Natural killer cell treated with Interleukin-12 subunit alpha and Interleukin-12 subunit beta and Interleukin-15 and Interleukin-18, amount 100 ng/mL, for 72 hours (primary cell): Measurements from ENCODE around the gene DYNAP. TPM values are rescaled to one million over a fixed set of nuclear protein-coding genes. Genes with fewer than 3 reads are reported as not detected.

Source experiments
- ATAC-seq, 2 donors: fragments of 150-1000 bp; cut with Tn5 transposase in 1 of 2; sonication (Bioruptor Pico), chemical (Tn5 transposase) in 1 of 2; 2 replicates each; pipeline ENCODE4 v1.10.0; 2021
- DNase-seq: peaks from one replicate; pipeline ENCODE4 v3.0.0; 2022; ENCODE audit warnings: low spot score
- H3K27ac Mint-ChIP-seq, 2 donors: 1 replicate in 1 of 2; 2 replicates in 1 of 2; pipeline ENCODE4 v1.8.0; 2022; ENCODE audit warnings: mixed read lengths in 2 of 2, mild to moderate bottlenecking in 1 of 2, moderate library complexity in 1 of 2
- H3K27me3 Mint-ChIP-seq, 2 donors: 1 replicate in 1 of 2; 2 replicates in 1 of 2; pipeline ENCODE4 v1.8.0; 2022; ENCODE audit warnings: mixed read lengths in 2 of 2
- H3K36me3 Mint-ChIP-seq: one replicate; pipeline ENCODE4 v1.8.0; 2022; ENCODE audit warnings: mixed read lengths
- H3K4me1 Mint-ChIP-seq, 2 donors: 1 replicate in 1 of 2; 2 replicates in 1 of 2; pipeline ENCODE4 v1.8.0; 2022; ENCODE audit warnings: low read depth in 2 of 2, mixed read lengths in 2 of 2, mild to moderate bottlenecking in 1 of 2
- H3K4me3 Mint-ChIP-seq: one replicate; pipeline ENCODE4 v1.8.0; 2022; ENCODE audit warnings: mixed read lengths
- H3K9me3 Mint-ChIP-seq: 2 replicates; pipeline ENCODE4 v1.8.0; 2022; ENCODE audit warnings: mixed read lengths
- total RNA-seq, 2 donors: library from RNA; stranded (reverse); gene quantifications; one replicate each; pipeline ENCODE4 v1.2.3, GENCODE V29; 2022

DYNAP gene
- total RNA-seq, 2 donors from 2014 or later: not detected

DNA sequence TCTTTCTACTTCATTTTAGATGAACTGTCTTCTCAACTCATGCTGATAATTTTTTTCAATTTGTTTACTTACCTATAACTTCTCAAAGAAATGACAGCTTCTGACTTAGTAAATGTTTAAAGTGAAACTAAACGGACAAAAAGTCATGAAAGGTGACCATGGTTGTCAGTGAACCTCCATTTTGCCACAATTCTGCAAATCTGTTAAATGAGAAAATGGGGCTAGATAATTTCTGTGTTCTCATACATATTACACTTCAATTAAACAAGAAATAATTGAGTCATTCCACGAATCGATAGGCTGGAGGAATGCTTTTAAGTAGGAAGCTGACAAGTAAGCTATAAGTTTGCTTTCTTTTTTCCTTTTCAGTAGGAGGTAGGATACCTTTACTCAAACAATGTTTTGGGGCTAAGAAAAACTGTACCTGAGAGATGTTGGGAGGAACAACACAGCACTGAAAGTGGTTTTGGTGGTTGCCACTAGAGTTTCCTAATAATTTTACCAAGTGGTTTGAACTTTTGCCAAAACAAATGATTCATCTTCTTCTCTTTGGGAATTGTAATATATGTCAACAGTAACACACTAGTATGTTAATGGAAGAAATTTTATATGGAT, 17.1 kb downstream of the DYNAP start:
- ATAC-seq (no peak), DNase-seq (no peak)
- Mint-ChIP-seq H3K27ac (no peak overlapping the region), H3K27me3 (peaks cover 2 to 19% of the 10 kb centered on the region in 2 donors), H3K36me3 (no peaks in the 10 kb centered on the region), H3K9me3 (no peaks in the 10 kb centered on the region), H3K4me3 (no peak overlapping the region), H3K4me1 (peaks cover 0 to 5% of the 10 kb centered on the region in 2 donors)

DNA sequence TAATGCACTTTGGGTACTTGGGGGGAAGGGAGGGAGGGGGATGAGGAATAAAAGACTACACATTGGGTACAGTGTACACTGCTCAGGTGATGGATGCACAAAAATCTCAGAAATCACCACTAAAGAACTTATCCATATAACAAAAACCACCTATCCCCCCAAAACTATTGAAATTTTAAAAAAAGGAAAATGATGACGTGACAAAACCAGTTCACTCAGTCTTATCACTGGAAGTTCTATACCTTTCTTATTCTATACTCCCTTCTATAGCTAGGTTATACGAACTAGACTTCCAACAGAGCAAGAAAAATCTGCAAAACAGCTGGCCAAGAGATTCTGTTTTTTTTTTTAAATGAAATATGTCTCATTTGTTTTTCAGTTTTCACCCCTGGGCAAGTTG, 20.8 kb downstream of the DYNAP start:
- Mint-ChIP-seq H3K4me3 (no peak overlapping the region), H3K27me3 (peaks cover 2 to 26% of the 10 kb centered on the region in 2 donors), H3K27ac (no peak overlapping the region), H3K36me3 (no peaks in the 10 kb centered on the region), H3K4me1 (peaks cover 3 to 22% of the 10 kb centered on the region in 2 donors), H3K9me3 (no peaks in the 10 kb centered on the region)
- ATAC-seq: no peak
- no peak for DNase-seq

DNA sequence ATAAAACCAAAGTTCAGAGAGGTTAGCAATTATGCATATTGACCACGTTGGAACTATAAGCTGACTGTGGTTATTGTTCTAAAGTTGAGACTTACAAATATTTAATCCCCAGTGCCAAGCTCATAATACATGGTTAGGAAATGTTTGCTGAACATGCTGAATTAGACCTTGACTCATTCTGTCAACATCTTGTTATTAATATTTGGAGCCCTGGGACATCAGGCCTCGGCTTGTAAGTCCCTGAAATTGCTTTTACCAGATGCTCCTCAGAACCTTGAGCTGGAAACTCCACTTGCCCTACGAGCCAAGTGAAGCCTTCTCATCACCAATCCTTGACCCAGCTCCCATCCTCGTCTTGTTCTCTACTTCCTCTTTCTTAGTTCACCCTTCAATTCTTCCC, 21.2 kb downstream of the DYNAP start:
- DNase-seq (no peak), ATAC-seq (no peak)
- Mint-ChIP-seq H3K27ac (no peak overlapping the region), H3K4me3 (no peak overlapping the region), H3K27me3 (peaks cover 2 to 26% of the 10 kb centered on the region in 2 donors), H3K9me3 (no peaks in the 10 kb centered on the region), H3K4me1 (peaks cover 4 to 24% of the 10 kb centered on the region in 2 donors), H3K36me3 (no peaks in the 10 kb centered on the region)

DNA sequence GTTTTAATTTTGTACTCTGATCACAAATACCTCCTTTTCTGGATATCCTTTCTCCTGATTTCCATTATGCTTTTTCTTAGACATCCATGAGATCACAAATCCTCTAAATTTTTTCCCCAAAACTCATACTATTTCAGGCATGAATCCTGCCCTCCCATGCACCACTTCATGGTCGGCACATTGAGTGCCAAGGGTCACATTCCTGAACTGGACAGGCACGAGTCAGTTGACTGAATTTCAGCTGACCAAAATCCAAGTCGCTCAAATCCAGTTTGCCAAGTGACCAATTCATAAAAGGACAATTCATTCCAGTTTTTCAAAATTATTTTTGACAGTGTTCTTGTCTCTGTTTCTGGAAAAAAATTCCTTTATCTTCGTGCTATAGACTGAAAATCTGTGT, 22.1 kb downstream of the DYNAP start:
- peaks cover 4 to 20% of the 10 kb centered on the region in 2 donors for H3K4me1 Mint-ChIP-seq

DNA sequence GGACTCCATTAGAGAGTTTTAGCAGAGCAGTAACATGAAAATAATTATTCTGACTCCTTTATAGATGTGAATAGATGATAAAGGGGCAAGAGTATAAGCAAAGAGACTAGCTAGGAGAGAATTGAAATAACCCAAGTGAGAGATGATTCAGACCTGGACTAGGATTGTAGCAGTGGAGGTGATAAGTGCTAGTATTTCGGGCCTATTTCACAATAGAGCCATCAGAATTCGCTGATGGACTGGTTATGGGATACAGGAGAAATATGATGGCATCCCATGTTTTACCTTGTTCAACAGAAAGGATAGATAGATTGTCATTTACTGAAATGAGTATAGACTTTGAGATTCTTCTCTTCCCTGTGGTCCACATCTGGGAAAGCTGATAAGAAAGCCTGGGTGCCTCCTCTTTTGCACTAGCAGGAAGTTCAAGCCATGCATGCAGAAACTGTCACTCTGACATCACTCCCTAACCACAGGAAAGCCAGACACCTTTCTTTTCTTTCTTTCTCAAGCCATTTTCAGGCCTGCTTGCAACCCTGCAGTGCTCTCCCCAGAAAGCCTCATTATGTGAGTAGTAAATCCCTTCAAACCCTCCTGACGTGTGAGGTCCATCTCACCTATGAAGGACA, 25.3 kb downstream of the DYNAP start:
- H3K27ac Mint-ChIP-seq: no peak overlapping the region
- ATAC-seq (peak; percentile 62 to 64), DNase-seq (no peak)
- H3K4me1 Mint-ChIP-seq: peaks cover 4 to 19% of the 10 kb centered on the region in 2 donors
- no peak overlapping the region for H3K4me3 Mint-ChIP-seq
- H3K9me3 Mint-ChIP-seq: no peaks in the 10 kb centered on the region
- H3K36me3 Mint-ChIP-seq: no peaks in the 10 kb centered on the region
- peaks cover 2 to 18% of the 10 kb centered on the region in 2 donors for H3K27me3 Mint-ChIP-seq

More for the DNA sequence above, 22.1 kb downstream of the DYNAP start:
- no peak for DNase-seq
- Mint-ChIP-seq H3K27ac (no peak overlapping the region), H3K9me3 (no peaks in the 10 kb centered on the region), H3K4me3 (no peak overlapping the region), H3K36me3 (no peaks in the 10 kb centered on the region), H3K27me3 (peaks cover 2 to 26% of the 10 kb centered on the region in 2 donors)
- no peak for ATAC-seq

DNA sequence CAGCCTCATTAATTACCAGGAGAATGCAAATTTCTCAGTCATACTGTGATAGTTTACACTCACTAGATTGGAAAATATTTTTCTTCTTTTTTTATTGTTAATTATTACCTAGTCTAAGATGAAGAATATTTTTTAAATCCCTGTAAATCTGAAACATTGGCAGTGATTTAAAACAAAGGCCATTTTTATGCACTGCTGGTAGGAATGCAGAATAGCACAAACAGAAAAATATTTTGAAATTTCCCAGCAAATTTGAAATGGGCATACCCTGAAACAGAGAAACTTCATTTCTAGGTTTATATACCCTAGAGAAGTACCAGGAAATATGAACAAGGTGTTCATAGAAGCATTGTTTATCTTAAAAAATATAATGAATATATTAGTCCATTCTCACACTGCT, 31.0 kb downstream of the DYNAP start:
- no peak for ATAC-seq
- Mint-ChIP-seq H3K4me3 (no peak overlapping the region), H3K27me3 (peaks cover 0 to 8% of the 10 kb centered on the region in 2 donors), H3K9me3 (peaks cover 6% of the 10 kb centered on the region), H3K36me3 (no peaks in the 10 kb centered on the region), H3K27ac (no peak overlapping the region), H3K4me1 (no peaks in the 10 kb centered on the region)
- no peak for DNase-seq

DNA sequence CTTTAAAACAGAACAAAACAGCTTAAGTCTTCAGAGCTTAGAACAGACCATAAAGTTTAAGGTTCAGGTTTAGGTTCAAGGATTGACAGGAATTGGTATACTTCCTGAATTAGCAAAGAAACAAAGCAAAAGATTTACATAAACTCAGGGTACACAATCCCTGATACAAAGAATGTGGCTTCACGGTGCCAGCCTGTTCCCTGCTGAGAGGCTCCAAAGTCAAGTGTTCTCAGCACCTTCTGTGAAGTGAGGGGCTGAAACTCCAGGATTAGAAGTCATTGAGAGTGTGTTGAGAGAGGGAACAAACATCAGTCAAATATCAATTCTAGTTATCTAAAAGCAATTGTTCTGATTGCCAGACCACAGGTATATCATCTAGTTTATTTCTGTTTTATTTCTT, 35.7 kb downstream of the DYNAP start:
- H3K27ac Mint-ChIP-seq: no peak overlapping the region
- peaks cover 5% of the 10 kb centered on the region for H3K9me3 Mint-ChIP-seq
- ATAC-seq (no peak), DNase-seq (no peak)
- H3K4me1 Mint-ChIP-seq: no peaks in the 10 kb centered on the region
- peaks cover 0 to 8% of the 10 kb centered on the region in 2 donors for H3K27me3 Mint-ChIP-seq
- H3K4me3 Mint-ChIP-seq: no peak overlapping the region
- H3K36me3 Mint-ChIP-seq: no peaks in the 10 kb centered on the region

DNA sequence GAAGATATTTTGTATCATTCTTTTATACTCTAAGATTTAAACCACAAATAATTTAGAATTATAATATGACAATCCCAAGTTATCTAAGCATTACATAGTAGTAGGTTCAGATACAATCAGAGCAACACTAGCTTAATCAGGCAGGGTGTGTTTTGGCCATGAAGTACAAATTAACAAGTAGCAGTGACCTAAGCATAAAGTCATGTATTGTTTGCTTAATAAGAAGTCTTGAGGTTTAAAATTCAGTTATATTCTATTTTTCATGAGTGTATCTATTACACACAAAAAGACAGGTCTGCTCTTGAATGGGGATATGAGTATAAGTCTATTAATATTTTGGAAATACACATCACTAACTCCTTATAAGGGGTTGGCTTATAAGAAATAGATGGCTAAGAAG, 39.9 kb downstream of the DYNAP start:
- Mint-ChIP-seq H3K27ac (no peak overlapping the region), H3K36me3 (no peaks in the 10 kb centered on the region), H3K9me3 (peaks cover 4% of the 10 kb centered on the region), H3K4me1 (no peaks in the 10 kb centered on the region), H3K4me3 (no peak overlapping the region), H3K27me3 (peaks cover 4 to 18% of the 10 kb centered on the region in 2 donors)
- no peak for DNase-seq
- no peak for ATAC-seq

DNA sequence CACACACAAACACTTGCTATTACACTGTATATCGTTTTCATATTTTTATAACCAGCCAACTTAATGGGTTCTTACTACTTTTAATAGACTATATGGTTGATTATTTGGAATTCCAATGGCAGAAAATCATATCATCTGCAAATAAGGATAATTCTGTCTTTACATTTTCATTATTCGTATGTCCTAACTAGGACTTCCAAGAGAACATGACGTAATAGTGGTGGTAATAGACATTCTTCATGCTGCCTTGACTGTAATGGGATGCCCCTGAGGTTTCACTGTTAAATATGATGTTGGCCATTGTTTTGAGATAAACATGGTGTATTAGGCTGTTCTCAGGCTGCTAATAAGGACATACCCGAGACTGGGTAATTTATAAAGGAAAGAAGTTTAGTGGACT, 45.2 kb downstream of the DYNAP start:
- H3K4me1 Mint-ChIP-seq: no peaks in the 10 kb centered on the region
- peaks cover 16 to 27% of the 10 kb centered on the region in 2 donors for H3K27me3 Mint-ChIP-seq
- ATAC-seq: no peak
- no peak overlapping the region for H3K27ac Mint-ChIP-seq
- H3K9me3 Mint-ChIP-seq: no peaks in the 10 kb centered on the region
- no peak overlapping the region for H3K4me3 Mint-ChIP-seq
- no peak for DNase-seq
- H3K36me3 Mint-ChIP-seq: no peaks in the 10 kb centered on the region

DNA sequence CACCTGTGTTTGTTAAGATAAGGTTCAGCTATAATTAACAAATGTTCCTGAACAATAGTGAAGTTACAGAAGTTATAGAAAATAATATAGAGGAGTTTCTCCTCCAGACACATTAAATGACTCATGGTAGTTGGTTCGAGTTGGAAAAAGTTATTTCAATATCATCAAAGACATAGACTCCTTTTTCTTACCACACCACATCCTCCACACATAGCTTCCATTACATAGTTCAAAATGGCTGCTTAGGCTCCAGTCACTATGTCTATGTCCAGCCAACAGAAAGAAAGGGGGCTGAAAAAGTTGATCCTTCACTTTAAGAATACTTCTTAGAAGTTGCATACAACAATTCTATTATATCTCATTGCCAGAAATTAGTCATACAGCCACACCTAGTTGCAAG, 50.7 kb downstream of the DYNAP start:
- no peak overlapping the region for H3K4me3 Mint-ChIP-seq
- DNase-seq: no peak
- H3K4me1 Mint-ChIP-seq: peaks cover 0 to 6% of the 10 kb centered on the region in 2 donors
- H3K27me3 Mint-ChIP-seq: peaks cover 26 to 43% of the 10 kb centered on the region in 2 donors
- no peak for ATAC-seq
- no peak overlapping the region for H3K27ac Mint-ChIP-seq
- no peaks in the 10 kb centered on the region for H3K9me3 Mint-ChIP-seq
- no peaks in the 10 kb centered on the region for H3K36me3 Mint-ChIP-seq

DNA sequence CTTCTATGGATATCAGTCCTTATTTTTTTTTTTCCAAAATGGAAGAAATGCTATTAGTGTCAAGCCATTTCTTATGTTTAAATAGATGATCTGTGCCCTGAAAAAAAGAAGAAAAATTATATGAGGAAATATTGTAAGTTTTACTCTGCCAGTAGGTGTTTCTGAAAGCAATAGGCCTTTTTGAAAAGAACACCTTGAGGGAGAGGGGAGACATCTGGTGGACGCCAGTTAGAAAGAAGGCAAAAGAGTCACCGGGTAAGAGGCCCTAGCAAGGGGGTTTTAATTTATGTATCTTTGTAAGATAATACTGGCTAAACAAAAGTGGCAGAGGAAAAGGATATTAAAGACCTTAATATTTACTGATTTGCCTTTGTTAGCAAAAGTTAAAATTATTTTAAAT, 56.1 kb downstream of the DYNAP start:
- Mint-ChIP-seq H3K4me3 (no peak overlapping the region), H3K36me3 (no peaks in the 10 kb centered on the region), H3K27ac (no peak overlapping the region), H3K9me3 (no peaks in the 10 kb centered on the region), H3K27me3 (peaks cover 27 to 52% of the 10 kb centered on the region in 2 donors), H3K4me1 (peaks cover 0 to 6% of the 10 kb centered on the region in 2 donors)
- DNase-seq (no peak), ATAC-seq (no peak)

Other genes with a start within 250 kb of the DYNAP start
- gene STARD6, start 233.4 kb upstream of the DYNAP start, total RNA-seq: not detected
- 10 to 100 TPM in 1 of 2 donors, 1 to 10 TPM in 1; 5.9 to 12.4 TPM for gene C18orf54, start 233.3 kb upstream of the DYNAP start, total RNA-seq
- gene RAB27B, start 237.2 kb downstream of the DYNAP start, total RNA-seq: 1 to 10 TPM; 1.5 to 1.6 TPM